ENCODE measurements around the gene CXCL16.
A peak's percentile ranks its signal among the peaks of the same experiment; 100 is the strongest.

The CXCL16 gene
- 0.78 to 1.8 reads per million in 2 experiments for total RNA-seq

- DNase-seq (ENCODE audit: low read depth): peak; percentile 51
Observed at GRCh38 chr17:4739122-4740024, at the start of gene CXCL16, which contains the start of gene ZMYND15. Gene CXCL16, minus strand, starts transcription at chr17:4739928. Its CDS starts 589 bp downstream, at chr17:4739339. Gene ZMYND15, plus strand, starts transcription at chr17:4739833. Its CDS starts 716 bp downstream, at chr17:4740549.

GRCh38 chr17:4788807-4789700 lies 49.3 kb upstream of the CXCL16 start, which contains the start of gene GLTPD2:
Gene GLTPD2, plus strand, starts transcription at chr17:4788964. Its CDS starts 48 bp downstream, at chr17:4789012.
- no peak for DNase-seq (ENCODE audit: low read depth)

GRCh38 chr17:4788159-4788806 lies 48.6 kb upstream of the CXCL16 start:
- DNase-seq (ENCODE audit: low read depth): no peak

GRCh38 chr17:4786516-4786915 lies 46.8 kb upstream of the CXCL16 start:
- no peak for DNase-seq (ENCODE audit: low read depth)

- DNase-seq (ENCODE audit: low read depth): no peak
Observed at GRCh38 chr17:4786106-4786511, 46.4 kb upstream of the CXCL16 start, which contains the start of gene VMO1. Gene VMO1, minus strand, starts transcription at chr17:4786364. Its CDS starts 12 bp downstream, at chr17:4786352.

GRCh38 chr17:4785311-4786105 lies 45.8 kb upstream of the CXCL16 start:
- DNase-seq (ENCODE audit: low read depth): no peak

- DNase-seq (ENCODE audit: low read depth): no peak
Observed at GRCh38 chr17:4782652-4783051, 42.9 kb upstream of the CXCL16 start.

- DNase-seq (ENCODE audit: low read depth): no peak
Observed at GRCh38 chr17:4780325-4780955, 40.7 kb upstream of the CXCL16 start.

- no peak for DNase-seq (ENCODE audit: low read depth)
Observed at GRCh38 chr17:4777969-4778760, 38.4 kb upstream of the CXCL16 start.

- DNase-seq (ENCODE audit: low read depth): no peak
Observed at GRCh38 chr17:4772235-4772613, 32.5 kb upstream of the CXCL16 start.

- no peak for DNase-seq (ENCODE audit: low read depth)
Observed at GRCh38 chr17:4771519-4772234, 31.9 kb upstream of the CXCL16 start, which contains the start of gene TM4SF5. Gene TM4SF5, plus strand, starts transcription at chr17:4771886. Its CDS starts 37 bp downstream, at chr17:4771923.

GRCh38 chr17:4769628-4770027 lies 29.9 kb upstream of the CXCL16 start:
- no peak for DNase-seq (ENCODE audit: low read depth)

GRCh38 chr17:4768298-4768697 lies 28.6 kb upstream of the CXCL16 start:
- DNase-seq (ENCODE audit: low read depth): no peak

- no peak for DNase-seq (ENCODE audit: low read depth)
Observed at GRCh38 chr17:4766723-4767122, 27.0 kb upstream of the CXCL16 start.

- no peak for DNase-seq (ENCODE audit: low read depth)
Observed at GRCh38 chr17:4766201-4766600, 26.5 kb upstream of the CXCL16 start.

GRCh38 chr17:4764595-4764994 lies 24.9 kb upstream of the CXCL16 start:
- DNase-seq (ENCODE audit: low read depth): no peak

- DNase-seq (ENCODE audit: low read depth): no peak
Observed at GRCh38 chr17:4759776-4760236, 20.1 kb upstream of the CXCL16 start.

GRCh38 chr17:4753392-4753791 lies 13.7 kb upstream of the CXCL16 start:
- DNase-seq (ENCODE audit: low read depth): no peak

- DNase-seq (ENCODE audit: low read depth): no peak
Observed at GRCh38 chr17:4751932-4752331, 12.2 kb upstream of the CXCL16 start.

Measured in T follicular helper cell (primary cell).